ENCODE results near the gene GOLGA6A.

Gene GOLGA6A

DNA sequence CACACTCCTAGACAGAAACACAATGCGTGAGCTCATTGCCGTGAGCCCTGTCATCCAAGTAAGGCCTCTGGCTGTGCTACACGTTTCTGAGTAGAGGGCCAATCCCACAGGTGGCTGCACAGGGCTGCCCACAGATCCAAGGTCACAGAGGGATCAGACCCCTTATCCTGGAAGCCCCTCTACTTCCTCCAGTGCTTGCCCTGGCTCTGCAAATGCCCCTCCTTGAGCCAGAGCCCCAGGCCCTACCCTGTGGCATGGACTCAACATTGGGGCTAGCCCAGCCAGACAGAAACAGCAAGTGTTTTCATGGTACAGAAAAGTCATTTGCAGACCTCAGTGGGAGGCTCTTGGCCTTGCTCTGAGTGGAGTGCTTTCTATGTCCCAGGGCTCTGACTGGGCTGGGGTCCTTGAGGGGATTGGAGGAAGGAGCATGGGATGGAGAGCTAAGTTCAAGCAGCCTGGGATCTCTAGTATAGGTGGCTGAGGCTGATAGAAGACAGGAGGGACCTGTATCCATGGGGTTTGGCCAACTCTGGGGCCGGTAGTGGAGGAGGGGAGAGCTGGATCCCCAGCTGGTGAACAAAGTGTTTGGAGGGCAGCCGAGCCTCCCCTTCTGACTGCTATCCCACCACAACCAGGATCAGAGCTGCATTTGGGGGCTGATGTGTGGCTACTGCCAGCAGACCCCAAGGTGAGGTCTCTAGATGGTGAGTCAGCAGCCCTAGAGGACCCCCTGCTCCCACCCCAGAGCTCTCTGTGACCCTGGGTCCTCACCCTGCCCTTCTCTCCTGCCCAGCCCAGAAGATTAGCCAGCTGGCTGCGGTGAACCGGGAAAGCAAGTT is 38.7 kb downstream of the GOLGA6A start:
- DNase-seq (ENCODE audit: low spot score) (no peak), ATAC-seq (ENCODE audit: low read depth) (no peak)
- Histone ChIP-seq H3K36me3 (ENCODE audit: low read depth) (no peaks in the 10 kb centered on the region), H3K4me1 (ENCODE audit: insufficient read depth, poor library complexity, severe bottlenecking) (no peaks in the 10 kb centered on the region), H3K27ac (ENCODE audit: poor library complexity, severe bottlenecking) (no peak overlapping the region), H3K4me3 (ENCODE audit: severe bottlenecking) (no peak overlapping the region), H3K27me3 (ENCODE audit: insufficient read depth, poor library complexity, severe bottlenecking) (no peaks in the 10 kb centered on the region), H3K9me3 (ENCODE audit: severe bottlenecking) (no peaks in the 10 kb centered on the region)
- TF ChIP-seq, protein P1, sequence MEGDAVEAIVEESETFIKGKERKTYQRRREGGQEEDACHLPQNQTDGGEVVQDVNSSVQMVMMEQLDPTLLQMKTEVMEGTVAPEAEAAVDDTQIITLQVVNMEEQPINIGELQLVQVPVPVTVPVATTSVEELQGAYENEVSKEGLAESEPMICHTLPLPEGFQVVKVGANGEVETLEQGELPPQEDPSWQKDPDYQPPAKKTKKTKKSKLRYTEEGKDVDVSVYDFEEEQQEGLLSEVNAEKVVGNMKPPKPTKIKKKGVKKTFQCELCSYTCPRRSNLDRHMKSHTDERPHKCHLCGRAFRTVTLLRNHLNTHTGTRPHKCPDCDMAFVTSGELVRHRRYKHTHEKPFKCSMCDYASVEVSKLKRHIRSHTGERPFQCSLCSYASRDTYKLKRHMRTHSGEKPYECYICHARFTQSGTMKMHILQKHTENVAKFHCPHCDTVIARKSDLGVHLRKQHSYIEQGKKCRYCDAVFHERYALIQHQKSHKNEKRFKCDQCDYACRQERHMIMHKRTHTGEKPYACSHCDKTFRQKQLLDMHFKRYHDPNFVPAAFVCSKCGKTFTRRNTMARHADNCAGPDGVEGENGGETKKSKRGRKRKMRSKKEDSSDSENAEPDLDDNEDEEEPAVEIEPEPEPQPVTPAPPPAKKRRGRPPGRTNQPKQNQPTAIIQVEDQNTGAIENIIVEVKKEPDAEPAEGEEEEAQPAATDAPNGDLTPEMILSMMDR (IDR thresholded peaks at IDR 0.05; ENCODE audit: poor library complexity, severe bottlenecking), result no peak

DNA sequence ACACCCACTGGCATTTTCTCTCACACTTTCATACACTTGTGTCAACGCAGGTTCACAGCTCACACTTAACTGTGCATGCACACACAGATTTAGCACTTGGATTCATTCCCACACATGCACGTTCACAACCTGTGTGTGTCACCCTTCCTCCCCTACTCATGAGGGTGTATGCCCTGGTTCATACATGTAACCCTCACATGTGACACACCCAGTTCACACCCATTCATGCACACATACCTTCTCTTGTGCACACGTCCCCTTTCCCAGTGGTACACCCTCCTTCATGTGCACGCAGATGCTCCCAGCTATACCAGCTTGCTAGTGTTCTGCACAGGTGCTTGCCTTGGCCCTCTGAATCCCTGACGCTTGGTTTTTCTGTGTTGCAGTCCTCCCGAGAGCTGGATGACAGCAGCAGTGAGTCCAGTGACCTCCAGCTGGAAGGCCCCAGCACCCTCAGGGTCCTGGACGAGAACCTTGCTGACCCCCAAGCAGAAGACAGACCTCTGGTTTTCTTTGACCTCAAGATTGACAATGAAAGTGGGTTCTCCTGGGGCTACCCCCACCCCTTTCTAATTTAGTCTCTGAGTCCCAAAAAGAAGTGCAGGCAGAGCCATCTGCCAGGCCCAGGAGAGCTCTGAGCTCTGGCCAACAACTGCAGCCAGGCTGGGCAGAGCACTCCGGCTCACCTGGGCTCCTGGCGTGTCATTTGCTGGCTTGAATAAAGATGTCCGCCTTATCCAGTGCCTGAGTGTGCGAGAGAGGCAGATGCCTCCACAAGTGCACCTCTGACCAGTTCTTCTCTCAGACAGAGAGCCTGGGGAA is 39.5 kb downstream of the GOLGA6A start:
- Histone ChIP-seq H3K4me1 (ENCODE audit: insufficient read depth, poor library complexity, severe bottlenecking) (no peaks in the 10 kb centered on the region), H3K27me3 (ENCODE audit: insufficient read depth, poor library complexity, severe bottlenecking) (no peaks in the 10 kb centered on the region), H3K27ac (ENCODE audit: poor library complexity, severe bottlenecking) (no peak overlapping the region), H3K4me3 (ENCODE audit: severe bottlenecking) (no peak overlapping the region), H3K9me3 (ENCODE audit: severe bottlenecking) (no peaks in the 10 kb centered on the region), H3K36me3 (ENCODE audit: low read depth) (no peaks in the 10 kb centered on the region)
- TF ChIP-seq, protein P1 (IDR thresholded peaks at IDR 0.05; ENCODE audit: poor library complexity, severe bottlenecking), result no peak
- ATAC-seq (ENCODE audit: low read depth), result no peak
- DNase-seq (ENCODE audit: low spot score), result no peak

DNA sequence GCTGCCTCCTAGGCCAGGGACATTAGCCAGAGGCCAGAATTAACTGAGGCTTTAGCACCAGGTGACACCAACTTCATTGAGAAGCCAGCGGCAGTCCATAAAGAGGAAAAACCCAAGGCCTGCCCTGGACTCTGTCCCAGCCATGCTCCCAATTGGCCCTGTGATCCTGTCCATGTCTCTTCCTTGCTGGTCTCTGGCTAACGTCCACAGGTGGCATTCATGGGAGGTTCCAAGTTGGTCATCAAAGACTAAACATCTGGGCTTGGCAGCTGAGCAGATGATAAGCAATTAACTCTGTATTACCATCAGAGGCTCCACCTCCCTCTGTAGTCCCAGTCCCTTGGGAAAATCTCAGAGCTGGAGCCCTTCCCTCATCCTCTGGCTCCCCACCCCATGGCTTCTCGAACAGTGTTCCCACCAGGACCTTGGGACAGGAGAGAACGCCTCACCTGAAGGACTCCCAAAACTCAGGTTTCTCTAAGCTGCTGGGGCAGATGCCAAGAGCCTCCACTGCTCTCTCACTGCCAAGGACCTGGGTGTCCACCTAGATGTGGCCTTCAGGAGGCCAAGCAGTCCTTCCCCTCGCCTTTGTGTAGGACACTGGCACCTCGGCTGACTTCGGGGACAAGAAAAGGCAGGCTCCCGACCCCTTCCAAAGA is 40.4 kb downstream of the GOLGA6A start:
- Histone ChIP-seq H3K27me3 (ENCODE audit: insufficient read depth, poor library complexity, severe bottlenecking) (no peaks in the 10 kb centered on the region), H3K4me3 (ENCODE audit: severe bottlenecking) (no peak overlapping the region), H3K9me3 (ENCODE audit: severe bottlenecking) (no peaks in the 10 kb centered on the region), H3K4me1 (ENCODE audit: insufficient read depth, poor library complexity, severe bottlenecking) (no peaks in the 10 kb centered on the region), H3K36me3 (ENCODE audit: low read depth) (no peaks in the 10 kb centered on the region), H3K27ac (ENCODE audit: poor library complexity, severe bottlenecking) (no peak overlapping the region)
- TF ChIP-seq, protein P1 (IDR thresholded peaks at IDR 0.05; ENCODE audit: poor library complexity, severe bottlenecking), result no peak
- DNase-seq (ENCODE audit: low spot score), result no peak
- no peak for ATAC-seq (ENCODE audit: low read depth)

DNA sequence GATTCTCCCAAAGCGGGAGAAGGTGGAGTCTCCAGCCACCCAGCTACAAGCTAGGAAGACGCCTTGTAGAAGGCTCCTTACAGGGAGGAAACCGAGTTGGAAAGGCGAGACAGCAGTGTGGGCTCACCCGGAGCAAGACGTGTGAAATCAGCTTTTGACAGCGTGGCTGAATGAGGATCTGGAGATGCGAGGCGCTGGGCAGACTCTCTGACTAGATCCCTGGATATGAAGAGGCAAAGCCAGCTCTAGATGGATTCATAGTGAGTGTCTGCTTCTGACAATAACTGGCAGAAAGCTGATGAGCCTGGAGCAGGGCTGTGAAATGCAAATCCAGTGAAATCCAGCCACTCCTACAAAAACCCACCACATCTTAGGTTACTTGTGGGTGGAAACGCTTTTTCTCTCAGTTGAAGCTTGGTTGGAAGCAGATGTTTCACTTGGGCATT is 41.0 kb downstream of the GOLGA6A start:
- ATAC-seq (ENCODE audit: low read depth), result no peak
- H3K27me3 ChIP-seq (ENCODE audit: insufficient read depth, poor library complexity, severe bottlenecking), result no peaks in the 10 kb centered on the region
- H3K9me3 ChIP-seq (ENCODE audit: severe bottlenecking), result no peaks in the 10 kb centered on the region
- TF ChIP-seq, protein P1 (IDR thresholded peaks at IDR 0.05; ENCODE audit: poor library complexity, severe bottlenecking), result no peak
- no peaks in the 10 kb centered on the region for H3K36me3 ChIP-seq (ENCODE audit: low read depth)
- no peaks in the 10 kb centered on the region for H3K4me1 ChIP-seq (ENCODE audit: insufficient read depth, poor library complexity, severe bottlenecking)
- H3K27ac ChIP-seq (ENCODE audit: poor library complexity, severe bottlenecking), result no peak overlapping the region
- DNase-seq (ENCODE audit: low spot score), result no peak
- H3K4me3 ChIP-seq (ENCODE audit: severe bottlenecking), result no peak overlapping the region

Measured in RWPE2 (cell line).